Activated CD8-positive, alpha-beta T cell treated with anti-CD3 and anti-CD28 coated beads for 36 hours (primary cell): ENCODE measurements around the gene TCF12. TPM values are rescaled to one million over a fixed set of nuclear protein-coding genes. Genes with fewer than 3 reads are reported as not detected.

Experiments used
- ATAC-seq: fragments of 200-7000 bp; cut with Tn5 transposase; one replicate; pipeline ENCODE4 v1.10.0; 2021; ENCODE audit warnings: mild to moderate bottlenecking, moderate library complexity
- CTCF ChIA-PET: fragments of 350-600 bp; sonication (Branson Sonifier 250); formaldehyde crosslinking; loops from one replicate; lab custom pipeline; 2021; ENCODE audit warnings: antibody characterized with exemption; lab: Charles Lee
- POLR2A ChIA-PET: fragments of 350-600 bp; sonication (Branson Sonifier 250); formaldehyde crosslinking; loops from one replicate; lab custom pipeline; 2021; ENCODE audit warnings: antibody characterized with exemption; lab: Charles Lee
- DNase-seq: peaks from one replicate; pipeline ENCODE4 v3.0.0-alpha.2; 2020
- H3K27ac Mint-ChIP-seq: one replicate; pipeline ENCODE4 v1.8.0; 2021; ENCODE audit warnings: mild to moderate bottlenecking, mixed read lengths
- H3K27me3 Mint-ChIP-seq: one replicate; pipeline ENCODE4 v1.8.0; 2021; ENCODE audit warnings: mixed read lengths
- H3K36me3 Mint-ChIP-seq: one replicate; pipeline ENCODE4 v1.8.0; 2021; ENCODE audit warnings: low read depth, mixed read lengths
- H3K4me1 Mint-ChIP-seq: one replicate; pipeline ENCODE4 v1.8.0; 2021; ENCODE audit warnings: low read depth, mixed read lengths
- H3K4me3 Mint-ChIP-seq: one replicate; pipeline ENCODE4 v1.8.0; 2021; ENCODE audit warnings: mild to moderate bottlenecking, moderate library complexity, mixed read lengths
- H3K9me3 Mint-ChIP-seq: one replicate; pipeline ENCODE4 v1.8.0; 2021; ENCODE audit warnings: mixed read lengths
- intact Hi-C: fragments of 100-400 bp; cut with micrococcal nuclease; formaldehyde crosslinking; loops from one replicate; pipeline ENCODE4 v1.10.0; 2022
- total RNA-seq, 2 experiments: library from RNA; stranded (reverse); gene quantifications; one replicate each; pipeline ENCODE4 v1.2.3, GENCODE V29; 2021
- TF ChIP-seq, protein P1 (sequence below): fragments of 200-600 bp; IDR thresholded peaks from one replicate; pipeline ENCODE4 v1.8.0; 2022; ENCODE audit warnings: antibody characterized with exemption, mild to moderate bottlenecking

The TCF12 gene
- total RNA-seq, 2 experiments from 2014 or later, result 60.5 to 67.4 TPM

DNA sequence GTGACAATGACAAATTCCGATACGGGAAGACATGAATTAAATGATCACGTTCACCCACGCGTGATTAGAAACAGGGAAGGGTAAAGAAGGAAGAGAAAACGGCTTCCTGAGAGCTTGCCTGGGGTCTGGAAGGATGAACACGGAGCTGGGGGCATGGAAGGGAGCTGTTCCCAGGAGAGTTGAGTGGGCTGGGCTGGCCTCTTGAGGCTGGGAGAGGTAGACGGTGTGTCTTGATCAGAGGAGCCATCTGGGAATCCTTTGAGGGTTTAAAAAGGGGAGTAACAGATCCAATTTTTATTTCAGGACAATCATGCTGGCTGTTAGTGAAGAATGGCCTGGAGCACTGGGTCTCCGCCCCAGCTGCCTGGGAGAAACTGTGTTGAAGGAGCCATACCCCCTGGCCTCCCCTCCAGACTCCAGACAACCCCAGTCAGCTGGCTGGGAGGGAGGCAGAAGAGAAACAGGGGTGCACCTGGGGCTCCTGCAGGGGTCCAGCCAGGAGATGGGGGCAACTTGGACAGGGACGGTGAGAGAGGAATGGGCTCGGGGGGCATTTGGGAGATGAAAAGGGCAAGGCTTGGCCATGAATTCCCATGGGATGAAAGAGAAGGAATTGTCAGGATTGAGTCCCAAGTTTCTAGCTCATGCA, 404.3 kb downstream of the TCF12 start:
- Mint-ChIP-seq H3K27me3 (no peaks in the 10 kb centered on the region), H3K27ac (no peak overlapping the region), H3K9me3 (no peaks in the 10 kb centered on the region), H3K4me1 (peaks cover 5% of the 10 kb centered on the region), H3K4me3 (no peak overlapping the region), H3K36me3 (no peaks in the 10 kb centered on the region)
- DNase-seq (no peak), ATAC-seq (no peak)
- ChIA-PET POLR2A (no interaction called here), CTCF (interaction anchor here (0.7 kb wide), 1 partner anchor 18 kb away, joined by 3 read pairs; no protein-coding TSS in a partner anchor)
- TF ChIP-seq, protein P1, sequence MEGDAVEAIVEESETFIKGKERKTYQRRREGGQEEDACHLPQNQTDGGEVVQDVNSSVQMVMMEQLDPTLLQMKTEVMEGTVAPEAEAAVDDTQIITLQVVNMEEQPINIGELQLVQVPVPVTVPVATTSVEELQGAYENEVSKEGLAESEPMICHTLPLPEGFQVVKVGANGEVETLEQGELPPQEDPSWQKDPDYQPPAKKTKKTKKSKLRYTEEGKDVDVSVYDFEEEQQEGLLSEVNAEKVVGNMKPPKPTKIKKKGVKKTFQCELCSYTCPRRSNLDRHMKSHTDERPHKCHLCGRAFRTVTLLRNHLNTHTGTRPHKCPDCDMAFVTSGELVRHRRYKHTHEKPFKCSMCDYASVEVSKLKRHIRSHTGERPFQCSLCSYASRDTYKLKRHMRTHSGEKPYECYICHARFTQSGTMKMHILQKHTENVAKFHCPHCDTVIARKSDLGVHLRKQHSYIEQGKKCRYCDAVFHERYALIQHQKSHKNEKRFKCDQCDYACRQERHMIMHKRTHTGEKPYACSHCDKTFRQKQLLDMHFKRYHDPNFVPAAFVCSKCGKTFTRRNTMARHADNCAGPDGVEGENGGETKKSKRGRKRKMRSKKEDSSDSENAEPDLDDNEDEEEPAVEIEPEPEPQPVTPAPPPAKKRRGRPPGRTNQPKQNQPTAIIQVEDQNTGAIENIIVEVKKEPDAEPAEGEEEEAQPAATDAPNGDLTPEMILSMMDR, result no peak
- intact Hi-C loops, result no loop called here

DNA sequence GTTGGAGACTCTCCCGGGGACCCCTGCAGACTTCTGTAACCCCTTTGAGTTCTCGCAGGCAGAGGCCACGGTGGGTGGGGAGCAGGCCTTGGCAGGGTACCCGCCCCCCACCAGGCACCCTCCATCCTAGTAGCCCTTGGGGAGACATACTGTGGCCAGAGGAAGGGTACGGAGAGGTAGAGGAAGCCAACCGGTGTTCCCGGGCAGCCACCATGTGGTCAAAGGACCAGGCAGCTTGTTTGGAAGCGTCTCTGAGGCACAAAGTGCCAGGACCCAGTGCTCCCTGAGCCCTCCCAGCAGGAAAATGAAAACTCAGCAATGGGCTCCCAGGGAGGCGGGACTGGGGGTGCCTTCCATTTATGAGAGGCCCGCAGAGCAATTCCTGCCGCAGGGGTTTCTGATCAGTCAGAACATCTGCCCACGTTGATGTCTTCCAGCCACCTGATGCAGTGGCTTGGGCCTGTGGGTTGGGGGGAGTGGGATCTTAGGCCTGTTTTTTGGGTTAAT, 404.9 kb downstream of the TCF12 start:
- no peak overlapping the region for H3K27ac Mint-ChIP-seq
- no peak for DNase-seq
- ChIA-PET CTCF (interaction anchor here (0.7 kb wide), 1 partner anchor 18 kb away, joined by 3 read pairs; no protein-coding TSS in a partner anchor), POLR2A (no interaction called here)
- peaks cover 5% of the 10 kb centered on the region for H3K4me1 Mint-ChIP-seq
- no peaks in the 10 kb centered on the region for H3K27me3 Mint-ChIP-seq
- H3K9me3 Mint-ChIP-seq, result no peaks in the 10 kb centered on the region
- intact Hi-C loops, result no loop called here
- no peak for ATAC-seq
- H3K36me3 Mint-ChIP-seq, result no peaks in the 10 kb centered on the region
- H3K4me3 Mint-ChIP-seq, result no peak overlapping the region
- TF ChIP-seq, protein P1, result no peak

GRCh38 chr15:57323806-57324589, 405.6 kb downstream of the TCF12 start:
- Mint-ChIP-seq H3K27me3 (peaks cover 3% of the 10 kb centered on the region), H3K9me3 (no peaks in the 10 kb centered on the region), H3K36me3 (no peaks in the 10 kb centered on the region), H3K4me3 (no peak overlapping the region), H3K4me1 (peaks cover 5% of the 10 kb centered on the region), H3K27ac (no peak overlapping the region)
- ATAC-seq, result peak; percentile 85
- ChIA-PET CTCF (no interaction called here), POLR2A (no interaction called here)
- intact Hi-C loops, result no loop called here
- peak; percentile 36 for DNase-seq
- TF ChIP-seq, protein P1, result no peak

GRCh38 chr15:57324590-57324890, 406.1 kb downstream of the TCF12 start:
- no peak overlapping the region for H3K27ac Mint-ChIP-seq
- ChIA-PET CTCF (no interaction called here), POLR2A (no interaction called here)
- peaks cover 5% of the 10 kb centered on the region for H3K4me1 Mint-ChIP-seq
- intact Hi-C loops, result no loop called here
- ATAC-seq, result no peak
- no peaks in the 10 kb centered on the region for H3K9me3 Mint-ChIP-seq
- H3K27me3 Mint-ChIP-seq, result peaks cover 3% of the 10 kb centered on the region
- no peak overlapping the region for H3K4me3 Mint-ChIP-seq
- no peak for DNase-seq
- no peaks in the 10 kb centered on the region for H3K36me3 Mint-ChIP-seq
- TF ChIP-seq, protein P1, result no peak
